Measurements from ENCODE around the gene CDK18.

The CDK18 gene

GRCh38 chr1:205578780-205579571 is 74.5 kb downstream of the CDK18 start:
- TF ChIP-seq ZNF449 (tag by site-specific recombination; IDR thresholded peaks at IDR 0.05) (no peak), ZNF184 (tag by site-specific recombination; IDR thresholded peaks at IDR 0.05) (no peak), ZNF549 (tag by site-specific recombination; IDR thresholded peaks at IDR 0.05) (no peak), INSM2 (tag by site-specific recombination; IDR thresholded peaks at IDR 0.05) (no peak), ZNF645 (tag by site-specific recombination; IDR thresholded peaks at IDR 0.05) (no peak), ZEB2 (tag by site-specific recombination; IDR thresholded peaks at IDR 0.05) (no peak)
- TF ChIP-seq, protein P1, sequence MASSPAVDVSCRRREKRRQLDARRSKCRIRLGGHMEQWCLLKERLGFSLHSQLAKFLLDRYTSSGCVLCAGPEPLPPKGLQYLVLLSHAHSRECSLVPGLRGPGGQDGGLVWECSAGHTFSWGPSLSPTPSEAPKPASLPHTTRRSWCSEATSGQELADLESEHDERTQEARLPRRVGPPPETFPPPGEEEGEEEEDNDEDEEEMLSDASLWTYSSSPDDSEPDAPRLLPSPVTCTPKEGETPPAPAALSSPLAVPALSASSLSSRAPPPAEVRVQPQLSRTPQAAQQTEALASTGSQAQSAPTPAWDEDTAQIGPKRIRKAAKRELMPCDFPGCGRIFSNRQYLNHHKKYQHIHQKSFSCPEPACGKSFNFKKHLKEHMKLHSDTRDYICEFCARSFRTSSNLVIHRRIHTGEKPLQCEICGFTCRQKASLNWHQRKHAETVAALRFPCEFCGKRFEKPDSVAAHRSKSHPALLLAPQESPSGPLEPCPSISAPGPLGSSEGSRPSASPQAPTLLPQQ (tag by site-specific recombination; IDR thresholded peaks at IDR 0.05) = 0 out of 2 replicates have a peak, but pooled peaks have one; percentile 37
- TF ChIP-seq, protein P2, sequence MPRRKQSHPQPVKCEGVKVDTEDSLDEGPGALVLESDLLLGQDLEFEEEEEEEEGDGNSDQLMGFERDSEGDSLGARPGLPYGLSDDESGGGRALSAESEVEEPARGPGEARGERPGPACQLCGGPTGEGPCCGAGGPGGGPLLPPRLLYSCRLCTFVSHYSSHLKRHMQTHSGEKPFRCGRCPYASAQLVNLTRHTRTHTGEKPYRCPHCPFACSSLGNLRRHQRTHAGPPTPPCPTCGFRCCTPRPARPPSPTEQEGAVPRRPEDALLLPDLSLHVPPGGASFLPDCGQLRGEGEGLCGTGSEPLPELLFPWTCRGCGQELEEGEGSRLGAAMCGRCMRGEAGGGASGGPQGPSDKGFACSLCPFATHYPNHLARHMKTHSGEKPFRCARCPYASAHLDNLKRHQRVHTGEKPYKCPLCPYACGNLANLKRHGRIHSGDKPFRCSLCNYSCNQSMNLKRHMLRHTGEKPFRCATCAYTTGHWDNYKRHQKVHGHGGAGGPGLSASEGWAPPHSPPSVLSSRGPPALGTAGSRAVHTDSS (tag by site-specific recombination; IDR thresholded peaks at IDR 0.05) = no peak
- Histone ChIP-seq H3K27ac (ENCODE audit: extremely low read depth, low read depth, low read length) (no peak overlapping the region), H3K36me3 (ENCODE audit: control insufficient read depth in 2 of 2, insufficient read depth in 1 of 2, low read length in 2 of 2) (no peaks in the 10 kb centered on the region), H3K9me3 (ENCODE audit: control insufficient read depth, insufficient read depth, low read depth, low read length) (no peaks in the 10 kb centered on the region), H3K4me3 (ENCODE audit: low read depth, low read length) (no peak overlapping the region), H3K4me1 (ENCODE audit: control insufficient read depth, insufficient read depth, low read length) (no peaks in the 10 kb centered on the region)
- ChIA-PET POLR2A (no interaction called here), CTCF (interaction anchor here (1.1 to 1.4 kb wide), 2 partner anchors 12 to 80 kb away, joined by 3 read pairs; no protein-coding TSS in a partner anchor)

DNA sequence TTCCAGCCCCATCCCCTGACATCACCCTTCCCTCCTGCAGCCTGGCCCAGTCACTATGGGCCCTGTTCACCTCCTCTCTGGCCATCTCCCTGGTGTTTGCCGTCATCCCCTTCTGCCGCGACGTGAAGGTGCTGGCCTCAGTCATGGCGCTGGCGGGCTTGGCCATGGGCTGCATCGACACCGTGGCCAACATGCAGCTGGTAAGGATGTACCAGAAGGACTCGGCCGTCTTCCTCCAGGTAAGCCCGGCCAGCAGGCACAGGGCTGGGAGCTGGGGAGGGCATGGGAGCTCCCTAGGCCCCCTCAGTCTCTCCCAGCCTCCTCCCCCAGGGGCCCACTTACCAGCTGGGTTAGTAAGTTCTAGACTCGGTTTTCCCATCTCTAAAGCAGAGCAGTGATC is 75.2 kb downstream of the CDK18 start:
- Histone ChIP-seq H3K27ac (ENCODE audit: extremely low read depth, low read depth, low read length) (no peak overlapping the region), H3K9me3 (ENCODE audit: control insufficient read depth, insufficient read depth, low read depth, low read length) (no peaks in the 10 kb centered on the region), H3K4me3 (ENCODE audit: low read depth, low read length) (no peak overlapping the region), H3K36me3 (ENCODE audit: control insufficient read depth in 2 of 2, insufficient read depth in 1 of 2, low read length in 2 of 2) (no peaks in the 10 kb centered on the region), H3K4me1 (ENCODE audit: control insufficient read depth, insufficient read depth, low read length) (no peaks in the 10 kb centered on the region)
- CTCF ChIA-PET = interaction anchor here (0.7 to 1.4 kb wide), 3 partner anchors 9 to 1129 kb away, joined by 3 read pairs; no protein-coding TSS in a partner anchor
- no peak for TF ChIP-seq ZNF521 (tag by site-specific recombination; IDR thresholded peaks at IDR 0.05)
- TF ChIP-seq ZNF324 (tag by site-specific recombination; IDR thresholded peaks at IDR 0.05) = no peak
- no peak for TF ChIP-seq RBAK (tag by site-specific recombination; IDR thresholded peaks at IDR 0.05)
- TF ChIP-seq PRDM2 (tag by site-specific recombination; IDR thresholded peaks at IDR 0.05; ENCODE audit: borderline replicate concordance) = no peak
- POLR2A ChIA-PET = no interaction called here

Data from HEK293 (cell line).